GM12878 (cell line): ENCODE results near the gene FGFBP1. TPM values are rescaled to one million over a fixed set of nuclear protein-coding genes. Genes with fewer than 3 reads are reported as not detected.

Experiments used
- ATAC-seq: fragments of 200-7000 bp; cut with Tn5 transposase; 3 replicates; pipeline ENCODE4 v1.9.1; 2020; ENCODE audit warnings: mild to moderate bottlenecking, moderate library complexity
- BruUV-seq: library from RNA; stranded (reverse); fragments of 400-500 nt; replicated peaks from 2 replicates; lab custom pipeline; 2021; lab: Mats Ljungman, UMichigan
- CTCF ChIA-PET: fragments of 300-600 bp; sonication (Branson Sonifier 250); formaldehyde crosslinking; extraction: SDS; loops from one replicate; lab custom pipeline; 2021; ENCODE audit warnings: inconsistent platforms; lab: Yijun Ruan, JAX
- POLR2A ChIA-PET: fragments of 350-600 bp; formaldehyde crosslinking; extraction: SDS; loops from one replicate; lab custom pipeline; 2021; ENCODE audit warnings: inconsistent platforms; lab: Charles Lee
- RAD21 ChIA-PET: fragments of 300-600 bp; sonication (Branson Sonifier 250); formaldehyde crosslinking; loops from one replicate; lab custom pipeline; 2023; ENCODE audit warnings: antibody characterized with exemption; ENCODE audit not compliant: unreplicated experiment; lab: Charles Lee
- SMC1A ChIA-PET: fragments of 300-600 bp; sonication (Branson Sonifier 250); formaldehyde crosslinking; loops from one replicate; lab custom pipeline; 2023; ENCODE audit not compliant: unreplicated experiment, uncharacterized antibody; lab: Charles Lee
- DNase-seq: peaks from one replicate; pipeline ENCODE4 v3.0.0-alpha.2; 2011; ENCODE audit warnings: low read depth, low spot score
- FAIRE-seq: peaks from 3 replicates; lab custom pipeline; 2011; peaks lifted over from hg19 to GRCh38; lab: Jason Lieb, UNC
- H2AFZ ChIP-seq: 2 replicates; pipeline ENCODE4 v1.6.0; 2011; ENCODE audit warnings: low read depth, low read length, control low read depth; ENCODE audit not compliant: control insufficient read depth
- H3K27ac ChIP-seq: 2 replicates; pipeline ENCODE4 v1.5.1; 2011; ENCODE audit warnings: control low read depth; ENCODE audit not compliant: control insufficient read depth, insufficient read depth
- H3K27me3 ChIP-seq, 2 experiments: replicated peaks in 1 of 2; 2 replicates each; pipeline versions ENCODE4 v1.6.0 to v1.6.1; 2011; ENCODE audit warnings: low read length in 1 of 2; ENCODE audit not compliant: control insufficient read depth in 2 of 2, insufficient read depth in 2 of 2
- H3K36me3 ChIP-seq, 2 experiments: 2 replicates each; pipeline ENCODE4 v1.5.1; 2011; ENCODE audit warnings: low read length in 1 of 2; ENCODE audit not compliant: control insufficient read depth in 2 of 2, insufficient read depth in 2 of 2
- H3K4me1 ChIP-seq: 2 replicates; pipeline ENCODE4 v1.6.1; 2011; ENCODE audit warnings: mild to moderate bottlenecking, low read length, moderate library complexity, mixed read lengths; ENCODE audit not compliant: control insufficient read depth, insufficient read depth
- H3K4me2 ChIP-seq: 2 replicates; pipeline ENCODE4 v1.6.0; 2011; ENCODE audit warnings: control low read depth; ENCODE audit not compliant: control insufficient read depth, insufficient read depth
- H3K4me3 ChIP-seq: fragments of 200-600 bp; sonication (generic); 2 replicates; pipeline ENCODE4 v1.5.1; 2016
- H3K79me2 ChIP-seq: 2 replicates; pipeline ENCODE4 v1.6.0; 2011; ENCODE audit warnings: low read length; ENCODE audit not compliant: control insufficient read depth, insufficient read depth
- H3K9ac ChIP-seq: 2 replicates; pipeline ENCODE4 v1.8.0; 2011; ENCODE audit warnings: low read length, control low read depth, mixed read lengths; ENCODE audit not compliant: control insufficient read depth, insufficient read depth
- H3K9me3 ChIP-seq: replicated peaks from 3 replicates; pipeline ENCODE4 v1.5.1; 2011; ENCODE audit warnings: mild to moderate bottlenecking, low read length; ENCODE audit not compliant: control insufficient read depth, insufficient read depth
- H4K20me1 ChIP-seq: 2 replicates; pipeline ENCODE4 v1.6.0; 2011; ENCODE audit not compliant: control insufficient read depth, insufficient read depth
- BCL3 ChIP-seq: IDR thresholded peaks from 2 replicates; pipeline ENCODE4 v1.6.1; 2011; ENCODE audit warnings: borderline replicate concordance, low read depth, mild to moderate bottlenecking, moderate library complexity, low read length; ENCODE audit not compliant: insufficient read depth, poor library complexity, severe bottlenecking
- FOS ChIP-seq: IDR thresholded peaks from 3 replicates; pipeline ENCODE4 v1.6.1; 2011; ENCODE audit warnings: borderline replicate concordance; ENCODE audit not compliant: insufficient read length; ENCODE audit errors: extremely low read depth
- HDAC6 ChIP-seq: fragments of 200-600 bp; sonication (generic); IDR thresholded peaks from one replicate; pipeline ENCODE4 v1.8.0; 2017; ENCODE audit warnings: antibody characterized with exemption; ENCODE audit not compliant: unreplicated experiment
- JUND ChIP-seq: IDR thresholded peaks from 2 replicates; pipeline ENCODE4 v1.6.1; 2012; ENCODE audit warnings: low read depth, mild to moderate bottlenecking, low read length, improper control_type of control experiment, moderate library complexity
- NR2C2 ChIP-seq: IDR thresholded peaks from 2 replicates; pipeline ENCODE4 v1.6.1; 2011; ENCODE audit warnings: borderline replicate concordance, low read depth; ENCODE audit not compliant: control insufficient read depth, insufficient read length
- SREBF1 ChIP-seq: IDR thresholded peaks from 2 replicates; pipeline ENCODE4 v1.6.1; 2012; ENCODE audit warnings: mild to moderate bottlenecking, low read length
- TCF12 ChIP-seq: IDR thresholded peaks from 2 replicates; pipeline ENCODE4 v1.6.1; 2011; ENCODE audit warnings: low read depth, mild to moderate bottlenecking, low read length
- ZNF384 ChIP-seq: IDR thresholded peaks from 2 replicates; pipeline ENCODE4 v1.6.1; 2012; ENCODE audit warnings: low read depth, mild to moderate bottlenecking, low read length, improper control_type of control experiment, borderline replicate concordance
- WGBS: methylation state at CpG from one replicate; pipeline ENCODE4 v1.1.6; 2016; ENCODE audit warnings: low lambda C conversion rate; ENCODE audit not compliant: insufficient replicate concordance, insufficient coverage; ENCODE audit errors: missing lambda C conversion rate; 5-methylcytosine and 5-hydroxymethylcytosine counted together
- in situ Hi-C: fragments of 300-500 bp; cut with MboI; formaldehyde crosslinking; loops from 9 replicates; pipeline ENCODE4 v1.14.3; 2018; ENCODE audit warnings: mixed read lengths
- intact Hi-C: fragments of 100-400 bp; cut with micrococcal nuclease; formaldehyde crosslinking; loops from one replicate; pipeline ENCODE4 v1.14.2; 2022; ENCODE audit not compliant: unreplicated experiment
- polyA plus RNA-seq, 11 experiments: library from polyadenylated mRNA; depleted of rRNA in 4 of 11; unstranded in 6 of 11; stranded (reverse) in 5 of 11; fragments of >200 nt; fragmentation: Nextera tagmentation in 4 of 11; fragmentation: Illumina TruSeq in 1 of 11; extraction: Ambion mirVana in 4 of 11; extraction: Trizol in 1 of 11; gene quantifications; 1 replicate in 1 of 11; 2 replicates in 10 of 11; pipeline versions ENCODE4 v1.2.1 to v1.2.3, GENCODE V29; 2011 to 2016; ENCODE audit warnings: inconsistent platforms in 2 of 11, missing spikeins in 2 of 11, low read depth in 1 of 11
- total RNA-seq, 4 experiments: library from RNA; depleted of rRNA in 3 of 4; stranded (reverse); fragments of >200 nt in 3 of 4; fragmentation: Illumina TruSeq in 1 of 4; extraction: Trizol in 1 of 4; gene quantifications; 2 replicates each; pipeline versions ENCODE4 v1.2.1 to v1.2.3, GENCODE V29; 2013 to 2021

The FGFBP1 gene
- total and polyA plus RNA-seq, 10 of the 15 experiments (the other 5 are each of a cell fraction or from before 2014, with no cell fraction given): 0.09 to 0.11 (median 0.09) TPM; not detected in 7

- 40% methylated on average over 8 of the region's 8 CpGs for WGBS
- DNase-seq (no peak), FAIRE-seq (no peak), ATAC-seq (no peak)
- SMC1A ChIA-PET: interaction anchor here (3.3 kb wide), 1 partner anchor 55 kb away, joined by 14 read pairs; no protein-coding TSS in a partner anchor
- Histone ChIP-seq H3K4me2 (no peak overlapping the region), H3K27me3 (no peaks in the 10 kb centered on the region; a peak in 1 of 4 replicates), H3K9me3 (no peaks in the 10 kb centered on the region; the same call in 2 of the 3 replicates), H3K9ac (no peak overlapping the region), H3K4me3 (no peak overlapping the region), H3K4me1 (no peaks in the 10 kb centered on the region), H3K27ac (no peak overlapping the region), H4K20me1 (no peaks in the 10 kb centered on the region), H3K36me3 (no peaks in the 10 kb centered on the region), H3K79me2 (no peaks in the 10 kb centered on the region), H2AFZ (no peak overlapping the region)
- in situ Hi-C loops (no loop called here), intact Hi-C loops (no loop called here)
- BruUV-seq: no TSS peak
- CTCF ChIA-PET: interaction anchor here (0.6 to 1.5 kb wide), 2 partner anchors 55 to 256 kb away, joined by 3 to 5 read pairs; no protein-coding TSS in a partner anchor
- no peak for TF ChIP-seq FOS
- TF ChIP-seq HDAC6: no peak
- no peak for TF ChIP-seq SREBF1
- no peak for TF ChIP-seq NR2C2
- TF ChIP-seq ZNF384: no peak
- TF ChIP-seq TCF12: no peak
- no peak for TF ChIP-seq BCL3
- no peak for TF ChIP-seq JUND
- POLR2A ChIA-PET: interaction anchor here (1.2 kb wide), 1 partner anchor 63 kb away, joined by 3 read pairs; no protein-coding TSS in a partner anchor
- RAD21 ChIA-PET: interaction anchor here (1.4 to 1.7 kb wide), 2 partner anchors 55 to 133 kb away, joined by 4 to 7 read pairs; no protein-coding TSS in a partner anchor
These were observed 358 bp downstream of the FGFBP1 start for GRCh38 chr4:15938182-15938581.
